Measurements from ENCODE around the gene CEP43. TPM values are rescaled to one million over a fixed set of nuclear protein-coding genes. Genes with fewer than 3 reads are reported as not detected.

CEP43 gene
- total RNA-seq, 1 donor from 2014 or later, result 13.2 TPM

GRCh38 chr6:166998256-166999144, 697 bp upstream of the CEP43 start:
- intact Hi-C loops (cut with DNase I), result loop anchor here (5.0 kb wide), 1 partner anchor 149 kb away; no protein-coding TSS in a partner anchor
- DNase-seq, result peak; percentile 50
- ATAC-seq (ENCODE audit: poor library complexity), result peak; percentile 5

GRCh38 chr6:166999884-167000253, 672 bp downstream of the CEP43 start:
- no peak for DNase-seq
- intact Hi-C loops (cut with DNase I), result loop anchor here (5.0 kb wide), 1 partner anchor 147 kb away; no protein-coding TSS in a partner anchor
- ATAC-seq (ENCODE audit: poor library complexity), result no peak

- intact Hi-C loops (cut with DNase I), result no loop called here
- DNase-seq, result no peak
- ATAC-seq (ENCODE audit: poor library complexity), result no peak
Observed at GRCh38 chr6:167000759-167001158, 1.6 kb downstream of the CEP43 start.

- intact Hi-C loops (cut with DNase I), result no loop called here
- peak; percentile 63 for DNase-seq
- ATAC-seq (ENCODE audit: poor library complexity), result peak; percentile 74
Observed at GRCh38 chr6:167005350-167006159, 6.4 kb downstream of the CEP43 start.

GRCh38 chr6:167007985-167008384, 8.8 kb downstream of the CEP43 start:
- ATAC-seq (ENCODE audit: poor library complexity) (no peak), DNase-seq (no peak)
- intact Hi-C loops (cut with DNase I), result no loop called here

GRCh38 chr6:167013067-167013466, 13.9 kb downstream of the CEP43 start:
- intact Hi-C loops (cut with DNase I), result no loop called here
- ATAC-seq (ENCODE audit: poor library complexity) (no peak), DNase-seq (no peak)

- intact Hi-C loops (cut with DNase I), result no loop called here
- no peak for DNase-seq
- ATAC-seq (ENCODE audit: poor library complexity), result no peak
Observed at GRCh38 chr6:167013946-167014345, 14.7 kb downstream of the CEP43 start.

GRCh38 chr6:167015302-167015701, 16.1 kb downstream of the CEP43 start:
- DNase-seq (no peak), ATAC-seq (ENCODE audit: poor library complexity) (no peak)
- intact Hi-C loops (cut with DNase I), result no loop called here

GRCh38 chr6:167020206-167020605, 21.0 kb downstream of the CEP43 start:
- ATAC-seq (ENCODE audit: poor library complexity) (no peak), DNase-seq (no peak)
- intact Hi-C loops (cut with DNase I), result no loop called here

GRCh38 chr6:167027308-167027707, 28.1 kb downstream of the CEP43 start:
- intact Hi-C loops (cut with DNase I), result no loop called here
- DNase-seq (no peak), ATAC-seq (ENCODE audit: poor library complexity) (no peak)

GRCh38 chr6:167027772-167028171, 28.6 kb downstream of the CEP43 start:
- ATAC-seq (ENCODE audit: poor library complexity) (no peak), DNase-seq (no peak)
- intact Hi-C loops (cut with DNase I), result no loop called here

GRCh38 chr6:167030222-167031072, 31.2 kb downstream of the CEP43 start:
- intact Hi-C loops (cut with DNase I), result no loop called here
- DNase-seq (no peak), ATAC-seq (ENCODE audit: poor library complexity) (no peak)

GRCh38 chr6:167031082-167031709, 32.0 kb downstream of the CEP43 start:
- DNase-seq, result no peak
- no peak for ATAC-seq (ENCODE audit: poor library complexity)
- intact Hi-C loops (cut with DNase I), result no loop called here

GRCh38 chr6:167034056-167034455, 34.9 kb downstream of the CEP43 start:
- ATAC-seq (ENCODE audit: poor library complexity) (no peak), DNase-seq (no peak)
- intact Hi-C loops (cut with DNase I), result no loop called here

GRCh38 chr6:167037762-167038161, 38.6 kb downstream of the CEP43 start:
- no peak for ATAC-seq (ENCODE audit: poor library complexity)
- intact Hi-C loops (cut with DNase I), result no loop called here
- DNase-seq, result no peak

- DNase-seq (no peak), ATAC-seq (ENCODE audit: poor library complexity) (peak; percentile 83)
- intact Hi-C loops (cut with DNase I), result no loop called here
Observed at GRCh38 chr6:167044696-167045095, 45.5 kb downstream of the CEP43 start.

- no peak for DNase-seq
- intact Hi-C loops (cut with DNase I), result no loop called here
- ATAC-seq (ENCODE audit: poor library complexity), result no peak
Observed at GRCh38 chr6:167045828-167046580, 46.8 kb downstream of the CEP43 start.
